ENCODE results near the gene DVL2. TPM values are rescaled to one million over a fixed set of nuclear protein-coding genes. Genes with fewer than 3 reads are reported as not detected.

DVL2 gene
- total RNA-seq, 4 donors from 2014 or later: 5.1 to 83.2 (median 53.5) TPM

GRCh38 chr17:7218166-7218565 lies 16.2 kb downstream of the DVL2 start:
- Histone ChIP-seq H3K4me3 (peak overlapping the region in 1 of 2 donors; percentile 59), H3K36me3 (no peaks in the 10 kb centered on the region), H3K27ac (peak overlapping the region; percentile 92 to 97), H3K9me3 (no peaks in the 10 kb centered on the region), H3K27me3 (no peaks in the 10 kb centered on the region), H3K4me1 (peaks cover 0 to 24% of the 10 kb centered on the region in 2 donors)
- intact Hi-C loops (cut with DNase I; ENCODE audit: low total_unique reads): no loop called here
- TF ChIP-seq CTCF (IDR thresholded peaks at IDR 0.05) (no peak), POLR2A (IDR thresholded peaks at IDR 0.05) (no peak)
- DNase-seq: no peak

- Histone ChIP-seq H3K27ac (peak overlapping the region; percentile 92 to 97), H3K27me3 (no peaks in the 10 kb centered on the region), H3K4me1 (peaks cover 0 to 24% of the 10 kb centered on the region in 2 donors), H3K4me3 (peak overlapping the region; percentile 47 to 59), H3K9me3 (no peaks in the 10 kb centered on the region), H3K36me3 (no peaks in the 10 kb centered on the region)
- intact Hi-C loops (cut with DNase I; ENCODE audit: low total_unique reads): no loop called here
- TF ChIP-seq POLR2A (IDR thresholded peaks at IDR 0.05) (no peak), CTCF (IDR thresholded peaks at IDR 0.05) (no peak)
- peak; percentile 68 to 84 for DNase-seq
These were observed 17.0 kb downstream of the DVL2 start for GRCh38 chr17:7217113-7217987.

GRCh38 chr17:7216242-7217112 lies 17.8 kb downstream of the DVL2 start:
- Histone ChIP-seq H3K4me1 (peaks cover 0 to 24% of the 10 kb centered on the region in 2 donors), H3K27ac (peak overlapping the region; percentile 92 to 97), H3K4me3 (peak overlapping the region; percentile 47 to 59), H3K9me3 (no peaks in the 10 kb centered on the region), H3K36me3 (no peaks in the 10 kb centered on the region), H3K27me3 (no peaks in the 10 kb centered on the region)
- intact Hi-C loops (cut with DNase I; ENCODE audit: low total_unique reads): no loop called here
- no peak for DNase-seq
- no peak for TF ChIP-seq CTCF (IDR thresholded peaks at IDR 0.05)
- TF ChIP-seq POLR2A (IDR thresholded peaks at IDR 0.05): no peak

GRCh38 chr17:7215652-7216180 lies 18.6 kb downstream of the DVL2 start:
- H3K9me3 ChIP-seq: no peaks in the 10 kb centered on the region
- H3K4me1 ChIP-seq: peaks cover 0 to 24% of the 10 kb centered on the region in 2 donors
- intact Hi-C loops (cut with DNase I; ENCODE audit: low total_unique reads): no loop called here
- H3K36me3 ChIP-seq: no peaks in the 10 kb centered on the region
- peak overlapping the region; percentile 92 to 97 for H3K27ac ChIP-seq
- no peak for DNase-seq
- no peaks in the 10 kb centered on the region for H3K27me3 ChIP-seq
- H3K4me3 ChIP-seq: peak overlapping the region in 1 of 2 donors; percentile 12
- TF ChIP-seq POLR2A (IDR thresholded peaks at IDR 0.05) (no peak), CTCF (IDR thresholded peaks at IDR 0.05) (no peak)
